ENCODE results near the gene ROPN1. TPM values are rescaled to one million over a fixed set of nuclear protein-coding genes. Genes with fewer than 3 reads are reported as not detected.
A peak's percentile ranks its signal among the peaks of the same experiment; 100 is the strongest.

Gene ROPN1
- total and polyA plus RNA-seq, 2 experiments from 2014 or later: 0.11 TPM; not detected in 1

DNA sequence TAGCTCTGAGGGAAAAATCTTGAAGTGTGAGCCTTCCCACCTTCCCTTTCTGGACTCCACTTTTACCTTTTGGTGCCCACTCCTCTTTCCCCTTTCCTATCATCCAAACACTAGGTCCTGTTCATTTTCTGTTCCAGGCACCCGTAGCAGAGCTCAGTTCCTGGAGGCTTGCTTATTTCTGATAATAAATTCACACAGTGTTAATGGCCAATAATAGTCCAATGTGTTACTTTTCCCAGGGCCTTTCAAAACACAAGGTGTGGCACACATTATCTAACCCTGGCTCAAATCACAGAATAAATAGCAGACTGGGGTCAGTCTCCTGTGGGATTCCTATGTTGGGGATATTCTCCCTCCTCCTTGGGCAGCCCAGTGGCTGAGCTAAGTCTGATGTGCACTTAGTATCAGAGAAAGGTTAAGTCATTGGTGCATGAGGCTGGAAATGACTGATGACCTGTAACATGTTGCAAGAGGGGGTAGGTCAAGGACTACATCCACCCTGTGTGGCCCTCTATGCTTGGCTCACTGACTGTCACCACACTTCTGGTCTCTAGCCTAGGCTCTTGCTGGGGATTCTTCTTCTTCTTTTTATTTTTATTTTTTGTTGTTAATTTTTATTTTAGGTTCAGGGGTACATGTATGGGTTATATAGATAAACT is 43.7 kb upstream of the ROPN1 start (continued):
- TF ChIP-seq, protein P1, sequence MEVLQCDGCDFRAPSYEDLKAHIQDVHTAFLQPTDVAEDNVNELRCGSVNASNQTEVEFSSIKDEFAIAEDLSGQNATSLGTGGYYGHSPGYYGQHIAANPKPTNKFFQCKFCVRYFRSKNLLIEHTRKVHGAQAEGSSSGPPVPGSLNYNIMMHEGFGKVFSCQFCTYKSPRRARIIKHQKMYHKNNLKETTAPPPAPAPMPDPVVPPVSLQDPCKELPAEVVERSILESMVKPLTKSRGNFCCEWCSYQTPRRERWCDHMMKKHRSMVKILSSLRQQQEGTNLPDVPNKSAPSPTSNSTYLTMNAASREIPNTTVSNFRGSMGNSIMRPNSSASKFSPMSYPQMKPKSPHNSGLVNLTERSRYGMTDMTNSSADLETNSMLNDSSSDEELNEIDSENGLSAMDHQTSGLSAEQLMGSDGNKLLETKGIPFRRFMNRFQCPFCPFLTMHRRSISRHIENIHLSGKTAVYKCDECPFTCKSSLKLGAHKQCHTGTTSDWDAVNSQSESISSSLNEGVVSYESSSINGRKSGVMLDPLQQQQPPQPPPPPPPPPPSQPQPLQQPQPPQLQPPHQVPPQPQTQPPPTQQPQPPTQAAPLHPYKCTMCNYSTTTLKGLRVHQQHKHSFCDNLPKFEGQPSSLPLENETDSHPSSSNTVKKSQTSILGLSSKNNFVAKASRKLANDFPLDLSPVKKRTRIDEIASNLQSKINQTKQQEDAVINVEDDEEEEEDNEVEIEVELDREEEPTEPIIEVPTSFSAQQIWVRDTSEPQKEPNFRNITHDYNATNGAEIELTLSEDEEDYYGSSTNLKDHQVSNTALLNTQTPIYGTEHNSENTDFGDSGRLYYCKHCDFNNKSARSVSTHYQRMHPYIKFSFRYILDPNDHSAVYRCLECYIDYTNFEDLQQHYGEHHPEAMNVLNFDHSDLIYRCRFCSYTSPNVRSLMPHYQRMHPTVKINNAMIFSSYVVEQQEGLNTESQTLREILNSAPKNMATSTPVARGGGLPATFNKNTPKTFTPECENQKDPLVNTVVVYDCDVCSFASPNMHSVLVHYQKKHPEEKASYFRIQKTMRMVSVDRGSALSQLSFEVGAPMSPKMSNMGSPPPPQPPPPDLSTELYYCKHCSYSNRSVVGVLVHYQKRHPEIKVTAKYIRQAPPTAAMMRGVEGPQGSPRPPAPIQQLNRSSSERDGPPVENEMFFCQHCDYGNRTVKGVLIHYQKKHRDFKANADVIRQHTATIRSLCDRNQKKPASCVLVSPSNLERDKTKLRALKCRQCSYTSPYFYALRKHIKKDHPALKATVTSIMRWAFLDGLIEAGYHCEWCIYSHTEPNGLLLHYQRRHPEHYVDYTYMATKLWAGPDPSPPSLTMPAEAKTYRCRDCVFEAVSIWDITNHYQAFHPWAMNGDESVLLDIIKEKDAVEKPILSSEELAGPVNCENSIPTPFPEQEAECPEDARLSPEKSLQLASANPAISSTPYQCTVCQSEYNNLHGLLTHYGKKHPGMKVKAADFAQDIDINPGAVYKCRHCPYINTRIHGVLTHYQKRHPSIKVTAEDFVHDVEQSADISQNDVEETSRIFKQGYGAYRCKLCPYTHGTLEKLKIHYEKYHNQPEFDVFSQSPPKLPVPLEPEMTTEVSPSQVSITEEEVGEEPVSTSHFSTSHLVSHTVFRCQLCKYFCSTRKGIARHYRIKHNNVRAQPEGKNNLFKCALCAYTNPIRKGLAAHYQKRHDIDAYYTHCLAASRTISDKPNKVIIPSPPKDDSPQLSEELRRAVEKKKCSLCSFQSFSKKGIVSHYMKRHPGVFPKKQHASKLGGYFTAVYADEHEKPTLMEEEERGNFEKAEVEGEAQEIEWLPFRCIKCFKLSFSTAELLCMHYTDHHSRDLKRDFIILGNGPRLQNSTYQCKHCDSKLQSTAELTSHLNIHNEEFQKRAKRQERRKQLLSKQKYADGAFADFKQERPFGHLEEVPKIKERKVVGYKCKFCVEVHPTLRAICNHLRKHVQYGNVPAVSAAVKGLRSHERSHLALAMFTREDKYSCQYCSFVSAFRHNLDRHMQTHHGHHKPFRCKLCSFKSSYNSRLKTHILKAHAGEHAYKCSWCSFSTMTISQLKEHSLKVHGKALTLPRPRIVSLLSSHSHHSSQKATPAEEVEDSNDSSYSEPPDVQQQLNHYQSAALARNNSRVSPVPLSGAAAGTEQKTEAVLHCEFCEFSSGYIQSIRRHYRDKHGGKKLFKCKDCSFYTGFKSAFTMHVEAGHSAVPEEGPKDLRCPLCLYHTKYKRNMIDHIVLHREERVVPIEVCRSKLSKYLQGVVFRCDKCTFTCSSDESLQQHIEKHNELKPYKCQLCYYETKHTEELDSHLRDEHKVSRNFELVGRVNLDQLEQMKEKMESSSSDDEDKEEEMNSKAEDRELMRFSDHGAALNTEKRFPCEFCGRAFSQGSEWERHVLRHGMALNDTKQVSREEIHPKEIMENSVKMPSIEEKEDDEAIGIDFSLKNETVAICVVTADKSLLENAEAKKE (CRISPR knock-in tag; IDR thresholded peaks at IDR 0.05): no peak

DNA sequence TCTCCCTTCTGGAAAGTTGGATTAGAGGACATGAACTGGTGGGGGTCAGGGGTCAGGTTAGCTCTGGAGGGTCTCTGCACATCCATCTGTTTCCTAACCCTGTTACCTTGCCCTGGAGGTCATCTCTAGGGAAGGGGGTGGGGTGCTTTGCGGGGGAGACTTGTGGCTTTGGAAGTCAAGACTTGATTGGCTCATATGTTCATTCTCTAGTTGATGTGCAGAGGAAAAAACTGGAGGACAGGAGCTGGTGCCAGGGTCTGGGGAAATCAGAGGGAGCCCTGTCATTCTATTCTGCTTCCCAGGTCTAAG is 42.9 kb upstream of the ROPN1 start:
- Histone ChIP-seq H3K79me2 (replicated peaks; ENCODE audit: insufficient read depth) (no peaks in the 10 kb centered on the region; the same call in 1 of the 2 replicates), H3K4me1 (ENCODE audit: insufficient read depth) (peaks cover 13% of the 10 kb centered on the region), H3K36me3 (ENCODE audit: insufficient read depth) (no peaks in the 10 kb centered on the region), H3K4me3 (peak overlapping the region; percentile 74), H3K4me2 (peak overlapping the region; percentile 93), H3F3A (replicated peaks; ENCODE audit: low read depth) (no peaks in the 10 kb centered on the region), H2AFZ (peak overlapping the region; percentile 99; the same call in 1 of the 2 replicates), H3K9me2 (ENCODE audit: insufficient read depth) (no peaks in the 10 kb centered on the region), H4K20me1 (replicated peaks; ENCODE audit: insufficient read depth) (peaks cover 9% of the 10 kb centered on the region), H3K27me3 (ENCODE audit: insufficient read depth) (peaks cover 67% of the 10 kb centered on the region), H3K27ac (ENCODE audit: low read depth) (no peak overlapping the region)
- peaks cover 12% of the 10 kb centered on the region for H3K4me1 Mint-ChIP-seq
- H3K9me3 Mint-ChIP-seq: no peaks in the 10 kb centered on the region; the same call in 2 of the 3 replicates
- peak overlapping the region; percentile 77 for H3K4me3 Mint-ChIP-seq
- ATAC-seq: no peak
- H3K27me3 Mint-ChIP-seq (ENCODE audit: insufficient read depth, low read depth, poor library complexity): peaks cover 37% of the 10 kb centered on the region
- TF ChIP-seq, protein P2, sequence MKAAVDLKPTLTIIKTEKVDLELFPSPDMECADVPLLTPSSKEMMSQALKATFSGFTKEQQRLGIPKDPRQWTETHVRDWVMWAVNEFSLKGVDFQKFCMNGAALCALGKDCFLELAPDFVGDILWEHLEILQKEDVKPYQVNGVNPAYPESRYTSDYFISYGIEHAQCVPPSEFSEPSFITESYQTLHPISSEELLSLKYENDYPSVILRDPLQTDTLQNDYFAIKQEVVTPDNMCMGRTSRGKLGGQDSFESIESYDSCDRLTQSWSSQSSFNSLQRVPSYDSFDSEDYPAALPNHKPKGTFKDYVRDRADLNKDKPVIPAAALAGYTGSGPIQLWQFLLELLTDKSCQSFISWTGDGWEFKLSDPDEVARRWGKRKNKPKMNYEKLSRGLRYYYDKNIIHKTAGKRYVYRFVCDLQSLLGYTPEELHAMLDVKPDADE (IDR thresholded peaks at IDR 0.05): no peak
- DNase-seq (ENCODE audit: low spot score): no peak
- H3K27ac Mint-ChIP-seq: no peak overlapping the region
- H3K36me3 Mint-ChIP-seq (ENCODE audit: low read depth): no peaks in the 10 kb centered on the region; the same call in 2 of the 3 replicates

All from GM23338 (cell line).